Liver (tissue), 3 donors: Measurements from ENCODE around the gene EMSY.

Experiments
- EGR1 ChIP-seq, 2 donors: IDR thresholded peaks; 2 replicates each; pipeline ENCODE4 v1.6.1; 2016 to 2018; ENCODE audit warnings: antibody characterized with exemption in 2 of 2, low read depth in 2 of 2
- GABPA ChIP-seq, 2 donors: IDR thresholded peaks in 1 of 2; conservative IDR thresholded peaks in 1 of 2; 2 replicates each; pipeline ENCODE4 v1.6.1; 2016; ENCODE audit warnings: antibody characterized with exemption in 2 of 2, mild to moderate bottlenecking in 1 of 2, moderate library complexity in 1 of 2
- JUND ChIP-seq, 2 donors: IDR thresholded peaks; 2 replicates each; pipeline ENCODE4 v1.6.1; 2016; ENCODE audit warnings: antibody characterized with exemption in 2 of 2
- RAD21 ChIP-seq, 2 donors: IDR thresholded peaks; 2 replicates each; pipeline ENCODE4 v1.6.1; 2016; ENCODE audit warnings: antibody characterized with exemption in 2 of 2, mild to moderate bottlenecking in 2 of 2
- TF ChIP-seq, protein P1 (sequence below): fragments of 150-350 bp; IDR thresholded peaks from 2 replicates; pipeline ENCODE4 v1.5.1; 2017; ENCODE audit warnings: improper control_type of control experiment, low read depth, low read length; ENCODE audit not compliant: missing input control
- donor health status: healthy.
- donor health status: healthy.

DNA sequence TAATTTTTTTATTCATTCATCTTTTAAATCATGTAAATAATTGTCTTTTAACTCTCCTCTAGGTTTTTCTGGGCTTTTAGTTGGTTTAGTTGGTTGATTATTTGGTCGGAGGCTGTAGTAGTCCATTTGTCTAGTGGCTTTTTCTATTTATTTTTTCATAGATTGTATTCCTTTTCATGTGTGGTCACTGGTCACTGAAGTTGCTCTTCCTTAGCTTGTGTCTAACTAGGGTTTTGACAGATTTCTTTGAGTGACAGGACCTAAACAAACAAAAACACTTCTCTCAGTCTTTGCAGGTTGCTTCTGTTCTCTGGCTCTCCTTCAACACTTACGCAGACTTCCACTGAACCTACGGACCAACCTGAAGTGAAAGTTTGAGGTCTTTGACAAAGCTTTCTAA is 112.6 kb downstream of the EMSY start:
- TF ChIP-seq RAD21 (IDR thresholded peaks at IDR 0.05) (no peak), GABPA (IDR thresholded peaks at IDR 0.05 in 1 of 2, conservative IDR thresholded peaks at IDR 0.05 in 1 of 2) (no peak), EGR1 (IDR thresholded peaks at IDR 0.05; ENCODE audit: low read depth in 2 of 2) (no peak), JUND (IDR thresholded peaks at IDR 0.05) (no peak)
- TF ChIP-seq, protein P1, sequence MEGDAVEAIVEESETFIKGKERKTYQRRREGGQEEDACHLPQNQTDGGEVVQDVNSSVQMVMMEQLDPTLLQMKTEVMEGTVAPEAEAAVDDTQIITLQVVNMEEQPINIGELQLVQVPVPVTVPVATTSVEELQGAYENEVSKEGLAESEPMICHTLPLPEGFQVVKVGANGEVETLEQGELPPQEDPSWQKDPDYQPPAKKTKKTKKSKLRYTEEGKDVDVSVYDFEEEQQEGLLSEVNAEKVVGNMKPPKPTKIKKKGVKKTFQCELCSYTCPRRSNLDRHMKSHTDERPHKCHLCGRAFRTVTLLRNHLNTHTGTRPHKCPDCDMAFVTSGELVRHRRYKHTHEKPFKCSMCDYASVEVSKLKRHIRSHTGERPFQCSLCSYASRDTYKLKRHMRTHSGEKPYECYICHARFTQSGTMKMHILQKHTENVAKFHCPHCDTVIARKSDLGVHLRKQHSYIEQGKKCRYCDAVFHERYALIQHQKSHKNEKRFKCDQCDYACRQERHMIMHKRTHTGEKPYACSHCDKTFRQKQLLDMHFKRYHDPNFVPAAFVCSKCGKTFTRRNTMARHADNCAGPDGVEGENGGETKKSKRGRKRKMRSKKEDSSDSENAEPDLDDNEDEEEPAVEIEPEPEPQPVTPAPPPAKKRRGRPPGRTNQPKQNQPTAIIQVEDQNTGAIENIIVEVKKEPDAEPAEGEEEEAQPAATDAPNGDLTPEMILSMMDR = no peak
